Subcutaneous adipose tissue (tissue), 4 donors: Measurements from ENCODE around the gene GDF11. TPM values are rescaled to one million over a fixed set of nuclear protein-coding genes. Genes with fewer than 3 reads are reported as not detected.

Experiments used
- total RNA-seq, 4 donors: library from RNA; depleted of rRNA; stranded (reverse); fragments of >200 nt; gene quantifications; one replicate each; pipeline ENCODE4 v1.1.0, GENCODE V29; 2016
- TF ChIP-seq, protein P1 (sequence below): fragments of 450-650 bp; IDR thresholded peaks from one replicate; pipeline ENCODE4 v1.5.1; 2016; ENCODE audit warnings: low read depth, mild to moderate bottlenecking, control low read depth, antibody characterized with exemption, moderate library complexity

Gene GDF11
- total RNA-seq, 4 donors from 2014 or later: 0.82 to 1.8 (median 1.2) TPM

DNA sequence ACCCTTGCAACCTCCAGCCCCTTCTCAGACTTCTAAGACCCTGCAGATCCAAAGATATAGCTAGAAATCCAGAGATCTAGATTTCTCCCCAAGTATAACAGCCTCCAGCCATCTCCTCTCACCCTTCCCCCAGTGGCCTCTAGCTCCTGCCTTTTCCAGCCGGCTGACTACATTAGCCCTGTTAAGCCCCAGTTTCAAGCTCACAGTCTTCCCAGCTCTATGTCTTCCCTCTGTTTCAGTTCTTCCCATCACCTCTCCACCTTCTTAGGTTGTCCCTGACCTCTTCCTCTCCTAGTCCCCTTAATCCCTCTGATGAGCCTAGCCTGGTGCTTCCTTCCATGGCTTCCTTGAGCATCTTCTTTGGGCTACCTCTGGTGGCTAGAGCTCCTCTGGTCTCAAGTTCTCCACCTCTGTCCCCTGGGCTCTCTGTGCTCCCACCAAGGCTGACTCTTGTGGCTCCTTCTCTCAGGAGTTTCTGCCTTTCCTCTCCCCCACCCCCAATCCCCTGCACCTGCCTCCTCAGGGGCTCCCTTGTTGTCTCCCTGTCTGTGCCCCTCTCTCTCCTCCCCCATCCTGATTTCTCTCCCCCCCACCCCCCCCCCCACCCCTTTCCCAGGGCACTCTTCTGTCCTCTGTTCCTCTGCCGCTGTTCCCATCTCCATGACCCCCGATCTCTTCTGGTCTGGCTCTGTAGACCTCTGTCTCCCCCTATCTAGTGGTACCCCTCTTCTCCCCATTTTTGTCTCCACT lies 816 bp upstream of the GDF11 start:
- TF ChIP-seq, protein P1, sequence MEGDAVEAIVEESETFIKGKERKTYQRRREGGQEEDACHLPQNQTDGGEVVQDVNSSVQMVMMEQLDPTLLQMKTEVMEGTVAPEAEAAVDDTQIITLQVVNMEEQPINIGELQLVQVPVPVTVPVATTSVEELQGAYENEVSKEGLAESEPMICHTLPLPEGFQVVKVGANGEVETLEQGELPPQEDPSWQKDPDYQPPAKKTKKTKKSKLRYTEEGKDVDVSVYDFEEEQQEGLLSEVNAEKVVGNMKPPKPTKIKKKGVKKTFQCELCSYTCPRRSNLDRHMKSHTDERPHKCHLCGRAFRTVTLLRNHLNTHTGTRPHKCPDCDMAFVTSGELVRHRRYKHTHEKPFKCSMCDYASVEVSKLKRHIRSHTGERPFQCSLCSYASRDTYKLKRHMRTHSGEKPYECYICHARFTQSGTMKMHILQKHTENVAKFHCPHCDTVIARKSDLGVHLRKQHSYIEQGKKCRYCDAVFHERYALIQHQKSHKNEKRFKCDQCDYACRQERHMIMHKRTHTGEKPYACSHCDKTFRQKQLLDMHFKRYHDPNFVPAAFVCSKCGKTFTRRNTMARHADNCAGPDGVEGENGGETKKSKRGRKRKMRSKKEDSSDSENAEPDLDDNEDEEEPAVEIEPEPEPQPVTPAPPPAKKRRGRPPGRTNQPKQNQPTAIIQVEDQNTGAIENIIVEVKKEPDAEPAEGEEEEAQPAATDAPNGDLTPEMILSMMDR: no peak

DNA sequence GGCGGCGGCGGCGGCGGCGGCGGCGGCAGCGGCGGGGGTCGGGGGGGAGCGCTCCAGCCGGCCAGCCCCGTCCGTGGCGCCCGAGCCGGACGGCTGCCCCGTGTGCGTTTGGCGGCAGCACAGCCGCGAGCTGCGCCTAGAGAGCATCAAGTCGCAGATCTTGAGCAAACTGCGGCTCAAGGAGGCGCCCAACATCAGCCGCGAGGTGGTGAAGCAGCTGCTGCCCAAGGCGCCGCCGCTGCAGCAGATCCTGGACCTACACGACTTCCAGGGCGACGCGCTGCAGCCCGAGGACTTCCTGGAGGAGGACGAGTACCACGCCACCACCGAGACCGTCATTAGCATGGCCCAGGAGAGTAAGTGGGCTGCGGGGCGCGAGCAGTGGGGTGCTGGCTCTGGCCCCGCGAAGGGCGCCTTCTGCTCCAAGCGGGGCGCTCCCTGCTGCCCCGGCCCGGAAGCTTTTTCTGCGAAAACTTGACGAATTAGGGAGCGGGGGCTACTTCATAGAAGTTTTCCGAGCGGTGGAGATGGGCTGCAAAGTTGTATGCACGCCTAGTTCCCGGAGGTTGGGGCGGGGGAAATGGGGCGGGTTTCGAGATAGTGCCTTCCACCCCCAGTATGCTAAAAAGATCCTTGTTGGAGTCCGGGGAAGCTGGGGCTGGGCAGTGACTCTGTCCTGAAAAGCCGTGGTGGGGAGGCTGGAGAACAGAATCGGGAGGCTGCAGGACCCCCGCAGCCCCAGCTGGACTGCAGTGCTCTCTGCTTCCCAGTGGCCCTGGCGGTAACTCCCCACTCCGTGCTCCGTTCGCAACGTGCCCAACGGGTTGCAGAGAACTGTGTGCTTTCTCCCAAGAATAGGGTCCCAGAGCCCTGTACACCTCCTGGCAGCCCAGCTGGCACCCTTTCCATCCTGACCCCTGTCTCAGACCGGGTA lies 751 bp downstream of the GDF11 start:
- TF ChIP-seq, protein P1: no peak

DNA sequence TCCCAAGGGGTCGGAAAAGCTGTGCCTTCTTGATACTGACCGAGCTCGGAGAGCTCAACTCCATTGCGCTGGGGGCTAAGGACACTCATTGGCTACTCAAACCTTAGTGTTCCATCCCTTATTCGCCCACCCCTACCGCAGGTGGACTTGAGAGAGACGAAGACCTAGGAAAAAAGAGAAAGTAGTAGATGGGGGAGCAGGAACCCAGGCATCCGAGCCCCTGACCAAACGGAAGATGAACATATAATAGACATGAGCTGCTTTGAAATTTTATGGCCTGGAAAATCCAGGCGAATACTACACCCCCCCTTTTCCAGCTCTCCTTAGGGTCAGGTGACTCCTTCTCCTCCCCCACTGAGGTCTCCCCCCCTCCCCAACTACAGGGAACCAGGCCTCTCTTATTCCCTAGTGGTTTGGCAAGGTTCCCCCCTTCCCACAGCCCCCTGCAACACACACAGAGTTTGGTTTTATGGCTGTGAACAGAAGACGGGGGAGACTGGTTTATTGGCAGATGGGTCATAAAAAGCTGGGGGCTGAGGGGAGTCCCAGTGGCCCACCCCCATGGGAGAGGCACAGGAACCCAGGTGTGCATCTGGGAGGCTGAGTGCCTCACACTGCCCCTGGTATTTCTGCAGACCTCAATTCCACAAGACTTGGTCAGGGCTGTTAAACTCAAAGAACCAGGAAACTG lies 1.6 kb downstream of the GDF11 start:
- TF ChIP-seq, protein P1: no peak

DNA sequence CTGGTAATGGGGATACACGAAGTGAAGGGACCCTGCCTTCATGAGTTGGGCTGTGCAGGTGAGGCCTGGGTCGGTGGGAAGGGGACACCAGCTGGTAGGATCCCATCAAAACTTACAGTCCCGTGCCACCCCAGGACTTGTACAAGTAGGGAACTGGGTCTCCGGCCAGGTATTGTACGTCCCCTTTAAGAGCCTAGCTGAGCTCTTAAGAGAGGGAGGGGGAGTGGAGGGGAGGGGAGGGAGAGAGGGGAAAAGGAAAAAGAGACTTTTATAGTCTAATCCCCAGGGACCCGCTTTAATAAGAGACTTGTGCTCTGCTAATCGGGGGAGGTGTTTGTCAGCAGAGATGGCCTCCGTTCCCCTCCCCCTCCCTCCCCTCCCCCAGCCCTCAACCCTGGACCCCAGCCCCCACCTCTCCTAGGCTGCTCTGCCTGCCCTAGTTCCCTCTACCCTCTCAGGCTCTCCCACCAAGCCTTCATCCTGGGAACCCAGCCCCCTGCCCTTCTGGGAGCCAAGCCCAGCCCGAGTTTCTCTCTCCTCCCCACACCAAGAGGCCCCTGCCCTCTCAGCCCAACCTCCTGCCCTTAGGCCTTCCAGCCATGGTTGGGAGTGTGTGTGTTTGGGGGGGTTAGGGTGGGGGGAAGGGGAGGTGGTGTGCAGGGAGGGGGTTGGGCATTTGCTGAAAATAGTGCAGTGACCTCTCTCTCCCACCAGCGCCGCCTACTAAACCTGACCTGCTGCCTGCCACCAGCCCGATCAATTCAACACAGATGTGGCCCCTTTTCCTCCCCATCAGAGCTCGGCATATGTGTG lies 2.6 kb downstream of the GDF11 start:
- TF ChIP-seq, protein P1: no peak

DNA sequence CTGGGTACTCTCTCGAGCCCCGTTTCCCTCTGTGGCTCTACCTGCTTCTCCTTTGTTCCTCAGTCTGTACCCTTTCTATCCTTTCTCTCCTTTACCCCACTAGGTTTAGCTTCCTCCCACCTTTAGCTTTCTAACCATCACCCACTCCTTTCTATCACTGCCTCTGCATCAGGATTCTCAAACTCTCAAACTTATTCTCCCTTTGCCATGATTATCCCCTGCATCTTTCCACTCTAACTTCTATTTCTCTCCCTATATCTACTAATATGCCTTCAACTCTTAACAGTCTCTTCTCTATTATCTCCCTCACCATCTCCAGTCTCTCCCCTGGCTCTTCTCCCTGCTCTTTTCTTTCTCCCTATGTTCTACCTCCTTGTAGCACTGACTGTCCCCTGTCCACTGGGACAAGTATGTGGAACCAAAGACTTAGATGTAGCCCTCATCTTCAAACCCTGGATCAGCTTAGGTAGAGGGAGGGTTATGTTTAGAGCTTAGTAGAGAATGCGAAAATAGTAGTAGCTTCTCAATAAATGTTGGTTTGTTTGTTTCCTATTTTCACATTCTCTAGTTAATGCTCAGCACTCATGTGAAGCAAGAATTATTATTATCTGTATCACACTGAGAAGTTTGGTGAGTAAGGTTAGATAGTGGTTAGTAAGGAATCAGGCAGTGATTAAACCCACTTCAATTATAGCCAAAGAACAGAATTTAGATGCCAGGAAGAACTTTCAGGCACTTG lies 3.4 kb downstream of the GDF11 start:
- TF ChIP-seq, protein P1: no peak

DNA sequence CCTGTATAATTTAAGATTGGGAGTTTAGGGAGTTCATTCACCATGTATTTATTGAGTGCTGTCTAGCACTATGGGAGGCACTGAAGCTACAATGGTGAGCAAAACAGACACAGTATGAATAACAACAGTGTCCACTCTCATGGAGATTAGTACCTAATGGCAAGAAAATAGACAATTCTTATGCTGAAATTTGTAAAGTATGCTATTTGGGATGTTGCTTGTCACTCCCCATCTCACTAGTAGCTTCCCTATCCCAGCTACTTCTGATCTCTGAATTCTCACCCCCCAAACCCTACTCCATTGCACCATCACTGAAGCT lies 4.0 kb downstream of the GDF11 start:
- TF ChIP-seq, protein P1: no peak
